Fibroblast of lung (primary cell): Measurements from ENCODE around the gene CCDC89.

ENCODE experiments used
- CTCF ChIP-seq, 2 donors: IDR thresholded peaks in 1 of 2; conservative IDR thresholded peaks in 1 of 2; 1 replicate in 1 of 2; 2 replicates in 1 of 2; pipeline ENCODE4 v1.5.1; 2011 to 2012; ENCODE audit warnings: low read length in 2 of 2, control low read depth in 1 of 2, inconsistent platforms in 1 of 2, low read depth in 1 of 2, mild to moderate bottlenecking in 1 of 2
- EZH2 ChIP-seq: IDR thresholded peaks from 2 replicates; pipeline ENCODE4 v1.5.1; 2012; ENCODE audit warnings: low read length, control low read depth, mild to moderate bottlenecking; ENCODE audit errors: missing control alignments

DNA sequence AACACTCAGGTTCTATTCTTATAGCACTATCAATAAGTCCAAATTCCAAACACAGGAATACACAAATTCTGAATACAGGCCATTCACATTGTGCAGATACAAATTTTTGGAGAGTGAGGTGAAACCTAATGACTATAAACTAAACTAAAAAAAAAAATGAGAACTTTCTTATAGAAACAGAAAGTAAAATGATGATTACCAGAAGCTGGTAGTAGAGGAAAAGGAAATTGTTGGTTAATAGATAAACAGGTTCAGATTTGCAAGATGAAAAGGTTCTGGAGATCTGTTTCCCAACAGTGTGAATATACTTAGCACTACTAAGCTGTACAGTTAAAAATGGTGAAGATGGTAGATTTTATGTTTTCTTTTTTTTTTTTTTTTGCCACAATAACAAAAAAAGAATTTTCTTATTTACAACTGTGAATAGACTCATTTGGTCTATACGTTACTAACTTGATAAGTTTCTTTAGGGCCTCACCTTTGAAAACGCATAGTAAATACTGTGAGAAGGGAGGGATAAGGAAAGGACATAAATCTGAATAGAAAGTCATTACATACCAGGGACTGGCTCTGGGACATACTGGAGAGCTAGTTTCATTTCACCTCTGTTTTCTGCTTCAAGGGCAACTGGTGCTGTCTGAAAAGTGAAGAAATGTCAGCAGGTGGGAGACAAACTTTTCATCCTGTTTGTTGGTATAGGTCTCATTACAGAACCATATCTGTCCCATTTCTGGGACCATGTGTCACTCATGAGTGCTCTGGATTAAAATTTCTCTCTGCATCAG, 14.2 kb upstream of the CCDC89 start:
- TF ChIP-seq CTCF (conservative IDR thresholded peaks at IDR 0.05 in 1 of 2, IDR thresholded peaks at IDR 0.05 in 1 of 2; ENCODE audit: low read depth in 1 of 2, low read length in 2 of 2) (no peak), EZH2 (no peak)
